Erythroblast (primary cell): ENCODE results near the gene NUP153.

Experiments used
- GATA1 ChIP-seq: IDR thresholded peaks from 2 replicates; pipeline ENCODE4 v1.6.1; 2011; ENCODE audit warnings: low read depth, mild to moderate bottlenecking, control low read depth, low read length, moderate library complexity
- POLR2A ChIP-seq: IDR thresholded peaks from 2 replicates; pipeline ENCODE4 v1.6.1; 2011; ENCODE audit warnings: mild to moderate bottlenecking, low read length

DNA sequence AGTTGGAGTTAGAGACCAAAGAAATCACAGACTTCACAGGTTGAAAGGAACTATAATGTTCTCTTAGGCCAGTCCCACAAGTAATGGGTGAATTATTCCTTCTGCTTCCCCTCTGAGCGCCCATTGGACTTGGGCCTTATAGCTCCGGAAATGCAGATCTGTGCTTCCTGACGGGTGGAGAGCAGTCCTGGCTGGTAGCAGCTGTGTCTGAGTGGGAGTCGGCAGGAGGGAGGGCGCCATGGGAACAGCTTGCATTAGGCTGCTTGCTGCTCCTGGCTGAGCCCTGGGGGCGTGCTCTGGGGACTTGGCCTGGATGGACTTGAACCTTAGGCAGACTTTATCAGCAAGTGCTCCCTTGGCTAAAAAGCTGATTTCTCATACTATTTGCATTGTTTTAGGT lies 18.4 kb upstream of the NUP153 start:
- no peak for TF ChIP-seq POLR2A
- TF ChIP-seq GATA1: no peak
